Gastroesophageal sphincter (tissue), 4 donors: ENCODE results near the gene GLRX5. TPM values are rescaled to one million over a fixed set of nuclear protein-coding genes. Genes with fewer than 3 reads are reported as not detected.
"Not testable (repeated sequence)": the region's sequence is repeated elsewhere in the genome, so short reads cannot be mapped to it uniquely, and the experiment has no call there.

Experiments used
- ATAC-seq: fragments of 150-250 bp; one replicate; pipeline ENCODE4 v1.9.1; 2016; ENCODE audit warnings: mild to moderate bottlenecking, moderate library complexity
- H3K27ac ChIP-seq, 4 donors: fragments of 200-600 bp; sonication (generic) in 3 of 4; 1 replicate in 3 of 4; 2 replicates in 1 of 4; pipeline ENCODE4 v1.5.1; 2016 to 2019
- H3K27me3 ChIP-seq: fragments of 200-600 bp; sonication (generic); one replicate; pipeline ENCODE4 v1.5.1; 2019
- H3K36me3 ChIP-seq, 2 donors: fragments of 200-600 bp; sonication (generic); one replicate each; pipeline ENCODE4 v1.5.1; 2019; ENCODE audit warnings: control low read depth in 1 of 2
- H3K4me1 ChIP-seq, 3 donors: fragments of 200-600 bp; sonication (generic); 1 replicate in 2 of 3; 2 replicates in 1 of 3; pipeline ENCODE4 v1.5.1; 2016 to 2019; ENCODE audit warnings: control low read depth in 2 of 3
- H3K4me3 ChIP-seq, 2 donors: fragments of 200-600 bp; sonication (generic); one replicate each; pipeline ENCODE4 v1.5.1; 2019; ENCODE audit warnings: mild to moderate bottlenecking in 1 of 2, moderate library complexity in 1 of 2
- H3K9me3 ChIP-seq, 3 donors: fragments of 200-600 bp; sonication (generic); one replicate each; pipeline ENCODE4 v1.5.1; 2017 to 2019; ENCODE audit warnings: control low read depth in 2 of 3
- CTCF ChIP-seq, 4 experiments: fragments of 200-600 bp in 2 of 4; fragments of 450-650 bp in 2 of 4; sonication (generic) in 1 of 4; IDR thresholded peaks; one replicate each; pipeline ENCODE4 v1.5.1; 2017 to 2019; ENCODE audit warnings: antibody characterized with exemption in 4 of 4, mild to moderate bottlenecking in 2 of 4, moderate library complexity in 2 of 4
- EP300 ChIP-seq: sonication (generic); formaldehyde crosslinking; IDR thresholded peaks from one replicate; pipeline ENCODE4 v1.6.1; 2017; ENCODE audit warnings: antibody characterized with exemption, mild to moderate bottlenecking
- POLR2A ChIP-seq, 2 donors: fragments of 450-650 bp; IDR thresholded peaks; one replicate each; pipeline ENCODE4 v1.6.1; 2017; ENCODE audit warnings: antibody characterized with exemption in 2 of 2, mild to moderate bottlenecking in 2 of 2, moderate library complexity in 1 of 2
- POLR2AphosphoS5 ChIP-seq: sonication (generic); formaldehyde crosslinking; IDR thresholded peaks from one replicate; pipeline ENCODE4 v1.6.1; 2017; ENCODE audit warnings: antibody characterized with exemption
- WGBS, 2 donors: methylation state at CpG; one replicate each; pipeline ENCODE4 v1.1.5; 2018; ENCODE audit warnings: low coverage in 1 of 2; 5-methylcytosine and 5-hydroxymethylcytosine counted together
- total RNA-seq, 4 donors: library from RNA; depleted of rRNA; stranded (reverse); fragments of >200 nt; gene quantifications; one replicate each; pipeline ENCODE4 v1.1.0, GENCODE V29; 2016

The GLRX5 gene
- total RNA-seq, 4 donors from 2014 or later, result 30.5 to 50.5 (median 33.3) TPM

- no peak overlapping the region for H3K4me3 ChIP-seq
- ATAC-seq, result peak; percentile 89
These were observed 27.7 kb upstream of the GLRX5 start for GRCh38 chr14:95507174-95507573.

GRCh38 chr14:95507701-95508103 is 27.1 kb upstream of the GLRX5 start:
- H3K4me1 ChIP-seq, result peaks cover 0 to 77% (median 36%) of the 10 kb centered on the region in 3 donors
- peaks cover 23% of the 10 kb centered on the region for H3K27me3 ChIP-seq
- H3K4me3 ChIP-seq, result no peak overlapping the region
- no peaks in the 10 kb centered on the region for H3K9me3 ChIP-seq
- TF ChIP-seq EP300 (no peak), POLR2AphosphoS5 (no peak), POLR2A (IDR thresholded peaks at IDR 0.05) (no peak), CTCF (IDR thresholded peaks at IDR 0.05) (no peak)
- H3K27ac ChIP-seq, result peak overlapping the region in 3 of 4 donors; percentile 50 to 64 (median 54)
- H3K36me3 ChIP-seq, result peaks cover 0 to 16% of the 10 kb centered on the region in 2 donors
- WGBS, 2 donors, result 53 to 61% methylated on average over 2 to 3 of the region's 3 CpGs
- peak; percentile 52 for ATAC-seq

More at GRCh38 chr14:95507174-95507573, 27.7 kb upstream of the GLRX5 start:
- peaks cover 23% of the 10 kb centered on the region for H3K27me3 ChIP-seq
- H3K27ac ChIP-seq, result peak overlapping the region in 3 of 4 donors; percentile 50 to 64 (median 54)
- peak; percentile 44 for TF ChIP-seq POLR2AphosphoS5
- no peak for TF ChIP-seq CTCF (IDR thresholded peaks at IDR 0.05)
- no peak for TF ChIP-seq POLR2A (IDR thresholded peaks at IDR 0.05)
- no peak for TF ChIP-seq EP300
- 43 to 60% methylated on average over 1 to 7 of the region's 8 CpGs for WGBS, 2 donors
- H3K36me3 ChIP-seq, result peaks cover 0 to 16% of the 10 kb centered on the region in 2 donors
- H3K9me3 ChIP-seq, result no peaks in the 10 kb centered on the region
- peaks cover 0 to 82% (median 36%) of the 10 kb centered on the region in 3 donors for H3K4me1 ChIP-seq

GRCh38 chr14:95508377-95508776 is 26.5 kb upstream of the GLRX5 start:
- H3K9me3 ChIP-seq, result no peaks in the 10 kb centered on the region
- TF ChIP-seq POLR2AphosphoS5 (no peak), CTCF (IDR thresholded peaks at IDR 0.05) (no peak), EP300 (no peak), POLR2A (IDR thresholded peaks at IDR 0.05) (no peak)
- H3K4me1 ChIP-seq, result peaks cover 0 to 75% (median 36%) of the 10 kb centered on the region in 3 donors
- peak overlapping the region in 3 of 4 donors; percentile 22 to 64 (median 54) for H3K27ac ChIP-seq
- 87% methylated on average over 6 of the region's 6 CpGs; no CpG with 5 or more reads in 1 of the 2 donors for WGBS, 2 donors
- ATAC-seq, result no peak
- H3K27me3 ChIP-seq, result peaks cover 23% of the 10 kb centered on the region
- peaks cover 0 to 16% of the 10 kb centered on the region in 2 donors for H3K36me3 ChIP-seq
- H3K4me3 ChIP-seq, result no peak overlapping the region

GRCh38 chr14:95509495-95509894 is 25.4 kb upstream of the GLRX5 start:
- H3K4me1 ChIP-seq, result peaks cover 0 to 78% (median 40%) of the 10 kb centered on the region in 3 donors

GRCh38 chr14:95510344-95510743 is 24.5 kb upstream of the GLRX5 start:
- H3K9me3 ChIP-seq, H3K4me3 ChIP-seq, ATAC-seq, H3K27ac ChIP-seq: not testable (repeated sequence)
- H3K36me3 ChIP-seq, result peaks cover 0 to 16% of the 10 kb centered on the region in 2 donors
- H3K4me1 ChIP-seq, result peaks cover 0 to 78% (median 38%) of the 10 kb centered on the region in 3 donors
- WGBS, 2 donors, result 69 to 88% methylated on average over 2 to 6 of the region's 9 CpGs
- H3K27me3 ChIP-seq, result peaks cover 43% of the 10 kb centered on the region

More at GRCh38 chr14:95509495-95509894, 25.4 kb upstream of the GLRX5 start:
- H3K27me3 ChIP-seq, result peaks cover 35% of the 10 kb centered on the region
- TF ChIP-seq POLR2AphosphoS5 (no peak), POLR2A (IDR thresholded peaks at IDR 0.05) (no peak), CTCF (IDR thresholded peaks at IDR 0.05) (no peak), EP300 (no peak)
- H3K9me3 ChIP-seq, result no peaks in the 10 kb centered on the region
- H3K27ac ChIP-seq, result peak overlapping the region in 1 of 4 donors; percentile 54
- ATAC-seq, result no peak
- H3K4me3 ChIP-seq, result no peak overlapping the region
- 81 to 83% methylated on average over 3 to 4 of the region's 6 CpGs for WGBS, 2 donors
- H3K36me3 ChIP-seq, result peaks cover 0 to 16% of the 10 kb centered on the region in 2 donors
